HG02870 (cell line): ENCODE results near the gene LPCAT2.
"Not testable (repeated sequence)": the region's sequence is repeated elsewhere in the genome, so short reads cannot be mapped to it uniquely, and the experiment has no call there.

Experiments used
- ATAC-seq: cut with Tn5 transposase; IDR thresholded peaks from one replicate; pipeline ENCODE4 v1.9.1; 2021; ENCODE audit warnings: mild to moderate bottlenecking, moderate library complexity; ENCODE audit not compliant: unreplicated experiment

LPCAT2 gene

DNA sequence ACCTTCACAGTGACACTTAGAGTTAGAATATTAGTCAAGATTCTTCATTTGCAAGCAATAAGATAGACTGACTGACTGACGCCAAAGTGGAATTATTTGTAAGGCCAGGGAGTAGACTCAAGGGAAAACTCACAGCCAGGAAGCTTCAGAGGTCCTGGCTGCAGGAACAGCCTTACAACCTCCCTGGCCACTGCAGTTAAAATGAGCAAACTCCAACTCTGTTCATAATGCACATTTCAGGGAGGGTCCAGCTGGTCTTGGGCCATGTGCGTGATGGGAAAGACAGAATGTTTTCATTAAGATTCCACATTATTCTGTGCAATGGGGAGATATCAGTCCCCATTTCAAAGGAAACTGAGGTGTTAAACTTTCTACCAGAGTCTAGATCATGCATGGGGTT is 67.5 kb downstream of the LPCAT2 start:
- no peak for ATAC-seq

DNA sequence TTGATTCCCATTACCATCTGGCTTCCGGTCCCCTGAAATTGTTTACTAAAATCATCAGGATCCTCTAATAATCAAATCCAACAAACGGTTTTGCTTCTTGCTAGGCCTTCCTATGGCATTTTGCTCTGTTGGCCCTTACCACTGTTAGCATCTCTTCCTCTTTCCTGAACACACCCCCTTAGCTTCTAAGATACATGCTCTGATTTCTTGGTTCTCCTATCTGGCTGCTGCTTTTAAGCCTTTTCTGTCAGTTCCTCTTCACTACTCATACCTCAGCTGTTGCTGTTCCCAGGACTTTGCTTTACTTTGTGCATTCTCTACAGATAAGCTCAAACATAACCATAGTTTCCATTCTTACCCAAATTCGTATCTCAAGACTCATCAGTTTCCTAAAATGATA is 69.0 kb downstream of the LPCAT2 start:
- ATAC-seq: no peak

DNA sequence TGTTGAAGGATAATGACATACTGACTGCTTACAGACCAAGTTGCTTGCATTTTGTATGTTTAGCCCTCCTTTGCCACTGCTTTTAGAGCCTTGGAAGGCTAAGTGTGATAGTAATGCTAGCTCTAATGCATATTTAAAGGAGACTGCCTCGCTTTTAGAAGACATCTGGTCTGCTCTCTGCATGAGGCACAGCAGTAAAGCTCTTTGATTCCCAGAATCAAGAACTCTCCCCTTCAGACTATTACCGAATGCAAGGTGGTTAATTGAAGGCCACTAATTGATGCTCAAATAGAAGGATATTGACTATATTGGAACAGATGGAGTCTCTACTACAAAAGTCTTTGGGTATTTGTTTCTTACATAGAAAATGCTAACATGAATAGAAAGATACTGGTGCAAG is 76.8 kb downstream of the LPCAT2 start:
- no peak for ATAC-seq

DNA sequence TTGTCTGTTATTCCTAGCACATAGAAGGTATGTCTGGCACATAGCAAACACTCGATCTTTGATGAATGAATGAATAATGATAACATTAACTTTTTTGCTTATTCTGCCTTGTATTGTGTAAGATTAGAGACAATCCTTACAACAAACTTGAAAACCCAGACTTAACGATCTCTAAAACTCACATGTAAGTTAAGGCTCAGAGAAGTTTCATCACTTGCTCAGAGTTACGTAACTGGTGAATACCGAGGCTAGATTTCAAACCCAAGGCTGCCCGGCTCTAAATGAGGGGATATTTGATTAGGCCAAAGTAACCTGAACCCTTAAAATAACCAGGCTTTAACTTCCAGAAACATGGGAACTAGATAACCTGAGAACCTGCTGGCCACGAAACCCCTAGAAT is 79.9 kb downstream of the LPCAT2 start:
- ATAC-seq: no peak

DNA sequence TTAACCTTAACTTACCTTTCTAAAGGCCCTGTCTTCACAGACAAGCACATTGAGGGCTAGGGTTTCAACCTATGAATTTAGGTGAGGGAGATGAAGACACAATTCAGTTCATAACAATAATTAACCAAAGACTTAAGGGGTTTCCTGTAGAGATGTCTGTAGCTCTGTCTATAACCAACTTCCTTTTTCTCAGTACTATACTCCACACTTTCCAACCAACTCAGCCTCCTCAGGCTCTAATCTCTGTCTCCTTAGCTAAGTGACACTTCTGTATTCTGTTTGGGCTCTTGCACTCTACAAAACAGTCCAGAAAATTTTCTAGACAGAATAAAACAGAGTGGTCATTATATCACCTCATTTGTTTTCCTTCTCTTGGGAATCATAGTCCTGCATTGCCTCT is 83.4 kb downstream of the LPCAT2 start:
- ATAC-seq: no peak

DNA sequence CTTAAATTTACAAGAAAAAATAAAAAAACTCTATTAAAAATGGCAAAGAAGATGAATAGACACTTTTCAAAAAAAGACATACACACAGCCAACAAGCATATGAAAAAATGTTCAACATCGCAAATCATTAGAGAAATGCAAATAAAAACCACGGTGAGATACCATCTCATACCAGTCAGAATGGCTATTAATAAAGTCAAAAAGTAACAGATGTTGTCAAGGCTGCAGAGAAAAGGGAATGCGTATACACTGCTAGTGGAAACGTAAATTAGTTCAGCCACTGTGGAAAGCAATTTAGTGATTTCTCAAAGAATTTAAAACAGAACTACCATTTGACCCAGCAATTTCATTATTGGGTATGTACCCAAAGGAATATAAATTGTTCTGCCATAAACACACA is 89.1 kb downstream of the LPCAT2 start:
- no peak for ATAC-seq

DNA sequence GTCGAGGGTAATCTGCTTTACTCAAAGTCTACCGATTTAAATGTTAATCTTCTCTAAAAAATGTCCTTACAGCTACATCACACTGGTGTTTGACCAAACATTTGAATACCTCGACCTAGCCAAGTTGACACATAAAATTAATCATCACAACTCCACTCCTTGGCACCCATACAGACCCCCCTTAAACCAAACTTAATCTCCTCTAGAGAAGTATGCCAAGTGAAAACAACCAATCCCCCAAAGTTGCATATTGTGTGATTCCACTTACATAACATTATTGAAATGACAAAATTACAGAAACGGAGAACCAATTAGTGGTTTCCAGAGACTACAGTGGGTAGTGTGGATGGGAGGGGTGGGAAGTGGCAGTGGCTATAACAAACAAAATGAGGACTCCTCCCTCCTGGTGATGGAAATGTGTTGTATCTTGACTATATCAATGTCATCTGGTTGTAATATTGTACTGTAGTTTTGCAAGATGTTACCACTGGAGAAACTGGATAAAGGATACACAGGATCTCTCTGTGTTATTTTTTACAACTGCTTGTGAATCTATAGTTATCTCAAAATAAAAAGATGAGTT is 97.0 kb downstream of the LPCAT2 start:
- no peak for ATAC-seq

DNA sequence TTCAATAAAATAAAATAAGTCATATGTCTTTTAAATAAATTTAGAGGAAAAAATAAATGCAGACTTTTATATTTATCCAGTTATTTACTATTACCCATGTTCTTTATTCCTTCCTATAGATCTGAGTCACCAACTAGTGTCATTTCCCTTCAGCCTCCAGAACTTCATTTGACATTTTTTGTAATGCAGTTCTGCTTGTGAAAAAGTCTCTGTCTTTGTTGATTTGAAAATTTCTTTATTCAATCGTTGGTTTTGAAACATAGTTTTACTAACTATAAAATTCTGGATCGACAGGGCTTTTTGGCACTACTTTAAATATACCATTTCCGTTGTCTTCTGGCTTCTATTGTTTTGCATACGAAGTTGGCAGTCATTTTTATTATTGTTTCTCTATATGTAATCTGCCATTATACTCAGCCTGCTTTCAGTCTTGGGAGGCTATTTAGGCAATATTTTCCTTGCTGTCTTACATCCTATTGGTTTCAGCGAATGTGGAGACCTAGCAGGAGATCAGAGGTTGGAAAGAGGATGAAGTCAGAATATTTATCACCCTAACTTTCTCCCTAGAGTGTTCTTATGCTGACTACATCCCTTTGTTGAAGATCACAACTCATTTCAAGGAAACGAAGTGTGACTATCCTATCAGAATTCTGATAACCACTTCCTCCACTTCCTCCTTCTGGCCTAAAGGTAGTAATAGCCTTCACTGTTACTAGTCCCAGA is 104.9 kb downstream of the LPCAT2 start:
- ATAC-seq: no peak

DNA sequence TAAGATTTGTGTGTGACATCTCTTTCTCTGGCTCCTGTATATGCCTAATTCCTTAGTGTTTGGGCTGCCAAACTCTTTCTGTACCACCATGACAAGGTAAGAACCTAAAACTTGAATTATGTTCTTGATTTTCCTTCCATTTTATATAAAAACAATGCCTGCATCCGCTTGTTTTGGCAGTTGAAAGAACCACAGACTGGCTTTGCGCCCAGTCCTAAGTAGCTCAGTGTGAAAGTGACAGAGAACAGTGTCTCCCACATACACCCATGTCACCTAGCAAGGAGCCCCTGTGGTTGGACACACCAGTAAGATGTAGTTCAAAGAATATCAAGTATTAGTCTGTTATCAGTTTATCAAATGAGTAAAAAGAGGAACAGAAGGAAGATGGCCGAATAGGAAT is 106.2 kb downstream of the LPCAT2 start:
- ATAC-seq: no peak

DNA sequence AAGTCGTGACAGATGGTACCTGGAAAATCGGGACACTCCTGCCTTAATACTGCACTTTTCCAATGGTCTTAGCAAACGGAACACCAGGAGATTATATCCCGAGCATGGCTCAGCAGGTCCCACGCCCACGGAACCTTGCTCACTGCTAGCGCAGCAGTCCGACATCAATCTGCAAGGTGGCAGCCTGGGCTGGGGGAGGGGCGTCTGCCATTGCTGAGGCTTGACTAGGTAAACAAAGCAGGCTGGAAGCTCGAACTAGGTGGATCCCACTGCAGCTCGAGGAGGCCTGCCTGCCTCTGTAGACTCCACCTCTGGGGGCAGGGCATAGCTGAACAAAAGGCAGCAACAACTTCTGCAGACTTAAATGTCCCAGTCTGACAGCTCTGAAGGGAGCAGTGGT is 106.8 kb downstream of the LPCAT2 start:
- not testable (repeated sequence) for ATAC-seq

DNA sequence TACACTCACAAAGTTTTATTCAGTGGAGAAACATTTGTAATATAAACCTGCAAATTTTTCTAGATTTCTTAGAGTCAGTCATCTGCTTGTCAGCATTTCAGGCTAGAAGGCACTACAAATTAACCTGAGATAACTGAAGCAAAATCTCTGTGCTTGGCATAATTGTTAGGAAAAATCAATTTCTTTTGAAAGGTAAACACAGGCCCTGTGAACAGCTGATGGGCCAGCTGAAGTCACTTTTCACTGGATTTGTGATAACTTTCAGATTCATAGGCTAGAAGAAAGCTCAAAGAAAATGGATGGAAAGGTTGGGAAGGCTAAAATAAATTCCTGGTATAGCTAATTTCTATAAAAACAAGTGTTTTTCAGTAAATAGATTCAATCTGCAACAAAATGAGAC is 112.9 kb downstream of the LPCAT2 start:
- ATAC-seq: no peak

DNA sequence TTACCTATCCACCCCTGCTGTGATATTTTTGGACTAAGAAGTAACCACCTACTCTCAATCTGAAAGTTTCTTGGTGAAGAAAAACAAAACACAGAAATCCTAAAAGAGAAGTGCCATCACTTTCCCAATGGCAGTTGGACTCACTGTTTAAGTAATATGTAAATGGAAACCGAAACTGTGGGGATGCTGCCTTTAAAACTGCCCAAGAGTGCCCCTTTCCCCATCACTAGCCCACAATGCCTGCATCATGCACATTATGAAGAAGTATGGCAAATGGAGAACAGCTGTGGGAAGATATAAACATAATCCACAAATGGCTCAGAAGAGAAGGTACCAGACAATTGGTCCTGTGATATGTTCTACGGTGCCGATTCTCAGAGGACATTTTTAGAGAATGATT is 113.4 kb downstream of the LPCAT2 start:
- ATAC-seq: no peak

DNA sequence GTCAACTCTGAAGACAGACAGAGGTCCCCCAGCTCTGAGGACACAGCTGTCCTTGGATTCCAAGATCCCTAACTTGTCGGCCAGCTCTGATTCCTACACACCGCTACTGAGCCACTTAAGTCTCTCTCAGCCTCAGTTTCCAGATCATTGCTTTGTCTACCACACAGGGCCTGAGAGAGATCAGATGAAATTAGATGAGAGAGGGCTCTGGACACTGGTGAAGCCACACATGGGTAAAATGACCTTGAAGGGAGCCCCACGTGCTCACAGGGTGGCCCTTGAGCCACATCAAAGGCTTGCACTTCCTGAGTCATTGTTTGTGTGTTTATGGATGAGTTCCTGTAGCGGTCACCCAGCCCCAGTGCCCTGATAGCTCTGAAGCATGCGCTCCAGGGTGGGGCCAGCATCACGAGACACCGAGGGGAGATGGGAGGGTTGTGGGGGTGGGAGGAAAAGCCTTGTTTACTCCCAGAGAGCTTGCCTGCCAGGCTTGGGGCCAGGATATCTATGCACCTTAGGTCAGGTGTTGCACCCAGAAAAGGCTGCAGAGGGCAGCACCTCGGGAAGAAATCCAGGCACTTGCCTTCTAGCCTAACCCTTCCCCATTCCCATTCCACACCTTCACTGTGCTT is 114.2 kb downstream of the LPCAT2 start:
- ATAC-seq: no peak

DNA sequence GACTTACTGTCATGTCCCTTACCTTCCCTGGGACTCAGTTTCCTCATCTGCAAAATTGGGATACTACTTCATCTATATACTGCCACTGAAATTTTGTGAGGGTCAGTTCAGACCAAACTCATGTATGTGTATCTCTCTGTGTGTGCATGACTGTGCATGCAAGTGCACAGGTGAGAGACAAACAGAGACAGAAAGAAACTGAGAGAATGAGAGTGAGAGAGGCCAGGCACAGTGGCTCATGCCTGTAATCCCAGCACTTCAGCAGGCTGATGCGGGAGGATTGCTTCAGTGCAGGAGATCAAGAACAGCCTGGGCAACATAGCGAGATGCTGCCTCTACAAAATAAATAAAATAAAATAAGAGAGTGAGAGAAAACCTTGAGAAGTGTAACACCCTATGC is 114.8 kb downstream of the LPCAT2 start:
- no peak for ATAC-seq

DNA sequence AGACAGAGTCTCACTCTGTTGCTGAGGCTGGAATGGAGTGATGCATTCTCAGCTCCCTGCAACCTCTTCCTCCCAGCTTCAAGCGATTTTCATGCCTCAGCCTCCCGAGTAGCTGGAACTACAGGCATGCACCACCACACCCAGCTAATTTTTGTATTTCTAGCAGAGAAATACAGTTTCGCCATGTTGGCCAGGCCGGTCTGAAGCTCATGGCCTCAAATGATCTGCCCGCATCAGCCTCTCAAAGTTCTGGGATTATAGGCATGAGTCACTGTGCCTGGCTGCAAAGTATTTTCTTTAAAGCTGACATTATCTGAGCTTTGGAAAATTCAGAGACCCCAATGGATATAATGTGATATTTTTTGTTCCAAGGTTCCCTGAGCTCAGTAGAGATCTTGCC is 115.8 kb downstream of the LPCAT2 start:
- no peak for ATAC-seq

DNA sequence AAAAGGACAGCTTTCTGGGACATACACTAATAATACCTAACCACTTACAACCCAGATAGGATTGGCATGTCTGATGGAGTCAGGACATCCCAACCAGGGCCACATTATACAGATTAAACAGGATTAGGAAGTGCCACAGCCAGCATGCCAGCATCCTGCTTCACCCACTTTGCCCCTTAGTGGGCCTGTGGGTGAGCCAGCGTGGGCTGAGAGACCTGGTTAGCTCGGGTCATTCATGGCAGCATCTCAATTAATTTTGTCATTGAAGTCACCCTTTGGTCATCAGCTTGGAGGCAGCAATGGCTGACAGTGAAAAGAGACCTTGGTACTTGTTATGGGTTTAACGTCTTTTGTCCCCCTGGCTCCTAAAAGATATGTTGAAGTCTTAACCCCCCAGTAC is 117.0 kb downstream of the LPCAT2 start:
- ATAC-seq: no peak

DNA sequence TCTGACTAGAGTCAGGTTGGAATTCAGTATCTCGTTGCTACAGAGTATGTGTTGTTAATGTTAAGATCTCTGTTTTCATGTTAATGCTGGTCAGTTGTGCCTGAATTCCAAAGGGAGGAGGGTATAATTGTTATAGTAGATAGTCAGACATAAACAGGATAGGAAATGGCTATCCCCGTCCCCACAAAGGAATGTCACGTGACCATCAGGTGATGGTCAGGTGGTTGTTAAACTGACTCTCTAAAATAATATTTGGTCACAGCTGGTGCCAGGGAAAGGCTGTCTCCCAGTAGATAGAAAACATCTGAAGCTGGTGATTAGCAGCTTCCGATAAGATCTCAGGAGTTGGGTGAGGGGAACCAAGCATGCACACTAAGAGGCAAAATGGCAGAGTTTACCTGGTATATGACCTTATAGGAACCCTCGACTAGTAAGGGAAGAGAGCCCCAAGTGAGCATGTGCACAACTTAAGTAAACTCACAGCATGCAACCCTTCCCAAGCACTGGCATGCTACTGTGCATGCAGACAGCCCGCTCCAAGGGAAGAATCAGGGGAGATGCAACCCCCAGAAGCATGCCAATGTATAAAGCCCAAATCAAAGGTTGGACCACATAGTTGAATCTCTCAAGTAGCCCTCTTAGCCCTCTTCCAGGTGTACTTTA is 119.6 kb downstream of the LPCAT2 start:
- ATAC-seq: no peak

DNA sequence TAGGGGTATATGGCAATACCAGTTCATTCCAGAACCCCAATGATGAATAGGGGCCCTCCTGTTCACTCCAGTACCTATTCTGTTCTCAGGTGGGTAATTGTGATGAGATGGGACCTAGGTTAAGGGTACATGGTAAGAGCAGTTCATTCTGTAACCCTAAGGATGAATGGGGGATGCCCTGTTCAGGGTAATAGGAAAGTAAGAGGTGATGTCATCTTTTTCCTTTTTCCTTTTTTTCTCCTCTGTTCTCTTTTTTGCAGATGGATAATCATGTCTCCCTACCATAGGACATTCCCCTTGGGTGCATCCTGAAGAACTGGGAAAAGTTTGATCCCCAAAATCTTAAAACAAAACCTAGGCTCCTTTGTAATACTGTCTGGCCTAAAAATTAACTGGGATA is 121.9 kb downstream of the LPCAT2 start:
- ATAC-seq: no peak

DNA sequence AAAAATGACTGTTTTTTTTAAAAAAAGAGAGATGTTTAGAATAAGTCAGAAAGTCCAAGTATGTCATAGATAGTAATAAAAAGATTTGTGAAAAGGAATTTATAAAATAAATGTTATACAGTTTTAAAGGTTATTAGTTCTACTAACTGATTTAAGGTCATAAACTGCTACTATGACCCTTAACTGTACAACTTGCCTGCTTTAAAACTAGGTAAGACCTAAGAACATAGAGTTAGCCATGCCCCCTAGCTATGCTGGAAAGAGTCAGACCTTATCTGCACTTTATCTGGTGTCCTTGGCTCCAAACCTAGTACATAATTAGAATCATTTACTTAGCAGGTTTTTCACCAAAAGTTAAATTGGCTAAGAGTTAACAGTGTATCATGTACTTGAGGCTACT is 123.4 kb downstream of the LPCAT2 start:
- ATAC-seq: no peak

DNA sequence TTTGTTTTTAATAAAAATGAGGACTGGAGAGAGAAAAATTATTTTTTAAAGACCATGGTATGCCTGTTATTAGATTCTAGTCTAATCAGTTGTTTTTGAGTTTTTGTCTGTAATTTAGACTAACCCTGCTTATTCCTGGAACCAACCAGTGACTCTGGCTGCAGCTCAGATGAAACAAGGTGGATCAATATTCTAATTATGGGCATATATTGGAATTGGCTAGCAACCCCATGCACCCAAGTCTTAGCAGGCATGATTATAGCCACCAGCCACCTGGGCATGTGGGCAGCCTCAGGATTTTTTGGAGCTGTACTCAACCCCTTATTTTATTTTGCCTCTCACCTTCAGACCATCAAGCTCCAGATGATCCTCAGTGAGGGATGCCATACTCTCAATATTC is 125.3 kb downstream of the LPCAT2 start:
- no peak for ATAC-seq
